Uterus (tissue), 4 donors: ENCODE measurements around the gene PIGW. TPM values are rescaled to one million over a fixed set of nuclear protein-coding genes. Genes with fewer than 3 reads are reported as not detected.

ENCODE experiments used
- DNase-seq, 2 donors: peaks; one replicate each; pipeline ENCODE4 v3.0.0-alpha.2; 2019 to 2020
- H3K27ac ChIP-seq, 2 donors: fragments of 200-600 bp; sonication (generic); 1 replicate in 1 of 2; 2 replicates in 1 of 2; pipeline ENCODE4 v1.5.1; 2016 to 2018
- H3K27me3 ChIP-seq, 2 donors: fragments of 200-600 bp; sonication (generic); one replicate each; pipeline ENCODE4 v1.5.1; 2018 to 2019; ENCODE audit warnings: control low read depth in 1 of 2
- H3K36me3 ChIP-seq, 2 donors: fragments of 200-600 bp; sonication (generic); one replicate each; pipeline ENCODE4 v1.5.1; 2019; ENCODE audit warnings: control low read depth in 1 of 2
- H3K4me1 ChIP-seq, 2 donors: fragments of 200-600 bp; sonication (generic); one replicate each; pipeline ENCODE4 v1.5.1; 2018 to 2019; ENCODE audit warnings: control low read depth in 1 of 2
- H3K4me3 ChIP-seq, 2 donors: fragments of 200-600 bp; sonication (generic); 1 replicate in 1 of 2; 2 replicates in 1 of 2; pipeline ENCODE4 v1.5.1; 2018 to 2019; ENCODE audit warnings: mild to moderate bottlenecking in 1 of 2
- H3K9me3 ChIP-seq, 2 donors: fragments of 200-600 bp; sonication (generic); one replicate each; pipeline ENCODE4 v1.5.1; 2019; ENCODE audit warnings: control low read depth in 1 of 2
- POLR2A ChIP-seq, 2 donors: fragments of 450-650 bp; IDR thresholded peaks; one replicate each; pipeline ENCODE4 v1.6.1; 2016; ENCODE audit warnings: antibody characterized with exemption in 2 of 2, mild to moderate bottlenecking in 1 of 2, moderate library complexity in 1 of 2
- intact Hi-C: fragments of 100-400 bp; cut with DNase I; formaldehyde crosslinking; loops from one replicate; pipeline ENCODE4 v1.15.1; 2023; ENCODE audit warnings: low total_unique reads
- total RNA-seq, 4 donors: library from RNA; depleted of rRNA in 3 of 4; stranded (reverse); fragments of >200 nt in 3 of 4; gene quantifications; one replicate each; pipeline versions ENCODE4 v1.1.0 to v1.2.4, GENCODE V29; 2014 to 2023
- TF ChIP-seq, protein P1 (sequence below), 4 experiments: fragments of 200-600 bp in 2 of 4; fragments of 450-650 bp in 2 of 4; sonication (generic) in 2 of 4; IDR thresholded peaks; one replicate each; pipeline ENCODE4 v1.5.1; 2016 to 2019; ENCODE audit warnings: antibody characterized with exemption in 4 of 4, mild to moderate bottlenecking in 2 of 4, moderate library complexity in 1 of 4
- donor health status: DM: yes; HTN: yes; CAD: no.

The PIGW gene
- total RNA-seq, 4 donors from 2014 or later: 8.6 to 12.9 (median 11.0) TPM; not detected in 1

DNA sequence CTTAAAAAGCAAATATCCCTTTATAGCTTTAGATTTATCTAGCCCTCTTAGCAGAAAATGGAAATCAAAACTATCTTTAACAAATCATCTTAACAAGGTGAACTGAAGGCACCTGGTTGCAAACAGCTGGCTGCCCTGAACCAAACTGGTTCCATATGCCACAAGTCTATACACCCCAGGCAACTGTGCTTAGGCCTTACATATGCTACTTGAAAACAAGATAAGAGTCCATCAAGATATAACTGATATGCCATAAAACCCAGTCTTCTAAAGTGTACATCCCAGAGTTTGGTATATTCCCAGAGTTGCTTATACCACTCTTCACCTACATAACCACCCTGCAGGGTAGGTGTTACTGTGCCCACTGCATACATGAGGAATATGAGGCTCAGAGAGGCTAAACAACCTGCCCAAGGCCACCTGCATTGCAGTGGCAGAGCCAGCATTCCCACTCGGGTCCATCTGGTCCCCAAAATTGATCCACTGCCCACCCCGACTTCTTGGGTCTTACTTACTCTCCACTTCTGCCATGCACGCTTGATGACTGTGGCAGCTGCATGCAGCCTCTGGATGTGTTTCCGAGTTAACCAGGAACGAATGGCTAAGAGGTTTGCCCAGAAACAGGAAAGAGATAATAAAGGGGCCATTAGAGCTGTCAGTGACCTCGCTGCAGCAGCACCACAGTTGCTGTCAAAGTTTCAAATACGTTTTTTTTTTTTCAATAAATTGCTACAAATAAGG lies 36.1 kb upstream of the PIGW start:
- intact Hi-C loops: no loop called here
- no peaks in the 10 kb centered on the region for H3K27me3 ChIP-seq
- DNase-seq: no peak

DNA sequence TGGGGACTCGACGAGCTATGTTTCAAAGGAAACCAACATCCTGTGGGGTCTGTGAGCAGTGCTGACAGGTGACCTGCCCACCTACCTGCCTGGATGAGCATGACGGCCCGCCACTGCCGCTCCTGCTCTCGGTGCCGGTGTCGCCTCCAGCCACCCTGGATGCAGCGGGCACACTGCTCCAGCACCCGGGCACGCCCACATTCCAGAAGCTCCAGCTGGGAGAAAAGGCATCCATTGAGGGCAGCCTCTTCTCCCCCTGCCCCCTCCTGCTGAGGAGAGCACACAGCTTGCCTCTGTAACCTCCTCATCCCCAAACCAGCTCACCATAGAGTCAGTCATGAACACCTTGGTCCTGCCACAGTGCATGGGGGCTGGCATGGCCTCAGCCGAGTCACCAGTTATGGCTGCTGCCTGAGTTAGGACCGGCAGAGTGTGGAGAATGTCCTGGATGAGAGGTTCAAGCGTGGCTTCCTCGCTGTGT lies 34.0 kb upstream of the PIGW start:
- DNase-seq: no peak
- no peak overlapping the region for H3K4me3 ChIP-seq
- TF ChIP-seq, protein P1, sequence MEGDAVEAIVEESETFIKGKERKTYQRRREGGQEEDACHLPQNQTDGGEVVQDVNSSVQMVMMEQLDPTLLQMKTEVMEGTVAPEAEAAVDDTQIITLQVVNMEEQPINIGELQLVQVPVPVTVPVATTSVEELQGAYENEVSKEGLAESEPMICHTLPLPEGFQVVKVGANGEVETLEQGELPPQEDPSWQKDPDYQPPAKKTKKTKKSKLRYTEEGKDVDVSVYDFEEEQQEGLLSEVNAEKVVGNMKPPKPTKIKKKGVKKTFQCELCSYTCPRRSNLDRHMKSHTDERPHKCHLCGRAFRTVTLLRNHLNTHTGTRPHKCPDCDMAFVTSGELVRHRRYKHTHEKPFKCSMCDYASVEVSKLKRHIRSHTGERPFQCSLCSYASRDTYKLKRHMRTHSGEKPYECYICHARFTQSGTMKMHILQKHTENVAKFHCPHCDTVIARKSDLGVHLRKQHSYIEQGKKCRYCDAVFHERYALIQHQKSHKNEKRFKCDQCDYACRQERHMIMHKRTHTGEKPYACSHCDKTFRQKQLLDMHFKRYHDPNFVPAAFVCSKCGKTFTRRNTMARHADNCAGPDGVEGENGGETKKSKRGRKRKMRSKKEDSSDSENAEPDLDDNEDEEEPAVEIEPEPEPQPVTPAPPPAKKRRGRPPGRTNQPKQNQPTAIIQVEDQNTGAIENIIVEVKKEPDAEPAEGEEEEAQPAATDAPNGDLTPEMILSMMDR (IDR thresholded peaks at IDR 0.05): no peak
- no peak for TF ChIP-seq POLR2A (IDR thresholded peaks at IDR 0.05)
- no peaks in the 10 kb centered on the region for H3K36me3 ChIP-seq
- no peaks in the 10 kb centered on the region for H3K4me1 ChIP-seq
- H3K27ac ChIP-seq: no peak overlapping the region
- intact Hi-C loops: no loop called here
- no peaks in the 10 kb centered on the region for H3K9me3 ChIP-seq
- no peaks in the 10 kb centered on the region for H3K27me3 ChIP-seq

More for the DNA sequence above, 36.1 kb upstream of the PIGW start:
- Histone ChIP-seq H3K9me3 (no peaks in the 10 kb centered on the region), H3K27ac (no peak overlapping the region), H3K4me1 (no peaks in the 10 kb centered on the region), H3K36me3 (no peaks in the 10 kb centered on the region), H3K4me3 (no peak overlapping the region)
- TF ChIP-seq POLR2A (IDR thresholded peaks at IDR 0.05): no peak
- TF ChIP-seq, protein P1 (IDR thresholded peaks at IDR 0.05): no peak

DNA sequence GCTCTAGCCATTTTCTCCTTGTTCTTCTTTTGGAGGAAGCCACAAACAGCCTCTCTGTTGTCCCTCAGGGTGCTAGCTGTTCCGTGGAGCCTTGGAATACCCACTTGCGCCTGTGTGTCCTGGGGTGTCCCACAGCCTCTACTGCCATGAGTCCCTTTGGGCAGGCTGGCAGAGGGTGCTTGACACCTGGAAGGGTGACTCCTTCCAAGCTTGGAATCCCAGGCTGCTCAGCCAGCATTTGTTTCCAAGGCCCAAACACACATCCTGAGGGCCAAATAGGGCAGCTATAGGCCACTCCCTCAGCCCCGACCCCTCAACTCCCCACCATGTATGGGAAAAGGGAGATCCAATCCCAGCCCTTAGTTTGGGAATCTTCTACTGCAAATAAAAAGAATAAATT lies 33.4 kb upstream of the PIGW start:
- intact Hi-C loops: no loop called here
- Histone ChIP-seq H3K36me3 (no peaks in the 10 kb centered on the region), H3K4me3 (no peak overlapping the region), H3K9me3 (no peaks in the 10 kb centered on the region), H3K27ac (no peak overlapping the region), H3K27me3 (no peaks in the 10 kb centered on the region), H3K4me1 (no peaks in the 10 kb centered on the region)
- no peak for TF ChIP-seq POLR2A (IDR thresholded peaks at IDR 0.05)
- TF ChIP-seq, protein P1 (IDR thresholded peaks at IDR 0.05): no peak
- no peak for DNase-seq

DNA sequence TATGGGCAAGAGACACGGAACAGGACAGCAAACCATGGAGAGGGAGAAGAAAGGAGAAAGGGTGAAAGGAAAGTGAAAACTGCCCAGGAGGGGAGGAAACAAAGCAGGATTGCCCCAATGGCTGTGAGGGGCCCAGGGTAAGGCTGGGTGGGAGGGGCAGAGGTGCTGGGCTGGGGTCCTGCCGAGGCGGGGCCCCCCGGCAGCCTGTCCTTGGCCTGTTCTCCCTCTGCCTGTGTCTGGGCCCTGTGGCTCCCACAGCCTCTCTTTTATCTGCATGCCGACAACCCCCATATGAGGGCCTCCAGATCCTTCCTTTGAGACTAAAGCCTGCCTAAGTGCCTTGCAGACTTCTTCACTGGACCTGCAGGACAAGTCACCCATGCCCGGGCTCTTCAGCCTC lies 32.8 kb upstream of the PIGW start:
- H3K27me3 ChIP-seq: no peaks in the 10 kb centered on the region
- no peaks in the 10 kb centered on the region for H3K36me3 ChIP-seq
- intact Hi-C loops: no loop called here
- no peak for DNase-seq
- no peaks in the 10 kb centered on the region for H3K9me3 ChIP-seq
- H3K27ac ChIP-seq: no peak overlapping the region
- no peaks in the 10 kb centered on the region for H3K4me1 ChIP-seq
- no peak for TF ChIP-seq POLR2A (IDR thresholded peaks at IDR 0.05)
- TF ChIP-seq, protein P1 (IDR thresholded peaks at IDR 0.05): no peak
- no peak overlapping the region for H3K4me3 ChIP-seq

DNA sequence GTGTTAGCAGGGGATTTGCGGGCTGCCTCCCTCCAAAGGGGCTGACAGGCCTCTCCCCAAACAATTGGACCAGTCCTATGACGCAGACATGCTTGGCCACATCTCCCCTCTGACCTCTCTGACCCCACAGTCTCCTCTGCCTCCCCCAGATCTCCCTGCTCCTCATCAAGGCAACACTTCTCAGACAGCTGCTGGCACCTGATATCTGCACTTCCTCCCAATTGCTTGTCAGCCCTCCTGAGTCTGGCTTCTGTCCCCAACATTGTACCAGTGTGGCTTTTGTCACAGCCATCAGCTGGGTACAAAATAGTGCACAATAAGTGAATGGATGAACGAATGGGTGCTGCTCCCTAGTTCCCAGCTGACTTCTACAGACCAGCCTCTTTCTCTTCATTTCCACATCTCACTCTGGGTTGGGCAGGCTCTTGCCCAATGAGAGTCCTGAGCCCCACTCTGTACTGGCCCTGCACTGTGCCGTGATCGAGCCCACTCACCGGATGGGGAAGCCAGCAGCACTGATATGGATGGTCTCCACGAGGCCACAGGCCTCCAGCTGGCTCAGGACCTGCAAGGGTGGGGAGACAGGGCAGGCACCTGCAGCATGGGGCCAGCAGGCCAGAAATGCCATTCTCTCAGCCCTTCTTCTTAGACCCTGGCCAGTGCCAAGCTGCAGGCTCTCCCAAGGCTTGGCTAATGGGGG lies 31.2 kb upstream of the PIGW start:
- Histone ChIP-seq H3K36me3 (no peaks in the 10 kb centered on the region), H3K4me1 (no peaks in the 10 kb centered on the region), H3K4me3 (no peak overlapping the region), H3K27me3 (no peaks in the 10 kb centered on the region), H3K27ac (no peak overlapping the region), H3K9me3 (no peaks in the 10 kb centered on the region)
- TF ChIP-seq POLR2A (IDR thresholded peaks at IDR 0.05): no peak
- TF ChIP-seq, protein P1 (IDR thresholded peaks at IDR 0.05): no peak
- DNase-seq: no peak
- intact Hi-C loops: no loop called here
